GM12874 (cell line): ENCODE data around the gene SLC5A2.

Source experiments
- CTCF ChIP-seq: IDR thresholded peaks from 2 replicates; pipeline ENCODE4 v1.5.1; 2011; ENCODE audit warnings: low read depth, mild to moderate bottlenecking, control low read depth, low read length, moderate library complexity; ENCODE audit not compliant: insufficient read depth

SLC5A2 gene

GRCh38 chr16:31475946-31476302 lies 7.0 kb upstream of the SLC5A2 start:
- no peak for TF ChIP-seq CTCF

GRCh38 chr16:31476303-31477219 lies 6.4 kb upstream of the SLC5A2 start:
- TF ChIP-seq CTCF, result no peak

GRCh38 chr16:31477220-31478216 lies 5.4 kb upstream of the SLC5A2 start:
- TF ChIP-seq CTCF, result no peak

- TF ChIP-seq CTCF, result no peak
Observed at GRCh38 chr16:31478956-31479355, 4.0 kb upstream of the SLC5A2 start.

- no peak for TF ChIP-seq CTCF
Observed at GRCh38 chr16:31479751-31480150, 3.2 kb upstream of the SLC5A2 start.

GRCh38 chr16:31480851-31481536 lies 1.9 kb upstream of the SLC5A2 start:
- TF ChIP-seq CTCF, result no peak
